ENCODE measurements around the gene SACM1L.
"Not testable (repeated sequence)": the region's sequence is repeated elsewhere in the genome, so short reads cannot be mapped to it uniquely, and the experiment has no call there.

SACM1L gene

GRCh38 chr3:45670436-45670835 lies 18.8 kb upstream of the SACM1L start:
- DNase-seq, result no peak

- DNase-seq, result no peak
Measured at GRCh38 chr3:45670991-45671390, 18.2 kb upstream of the SACM1L start.

GRCh38 chr3:45673273-45673672 lies 15.9 kb upstream of the SACM1L start:
- DNase-seq, result no peak

GRCh38 chr3:45676325-45677032 lies 12.7 kb upstream of the SACM1L start:
- DNase-seq, result no peak

- no peak for DNase-seq
Measured at GRCh38 chr3:45677033-45677446, 12.2 kb upstream of the SACM1L start.

GRCh38 chr3:45677841-45678240 lies 11.4 kb upstream of the SACM1L start:
- no peak for DNase-seq

GRCh38 chr3:45679805-45680204 lies 9.4 kb upstream of the SACM1L start:
- no peak for DNase-seq

- DNase-seq, result no peak
Measured at GRCh38 chr3:45681221-45681620, 8.0 kb upstream of the SACM1L start.

GRCh38 chr3:45681846-45682245 lies 7.3 kb upstream of the SACM1L start:
- DNase-seq, result no peak

- DNase-seq, result no peak
Measured at GRCh38 chr3:45682311-45682710, 6.9 kb upstream of the SACM1L start.

GRCh38 chr3:45682786-45683185 lies 6.4 kb upstream of the SACM1L start:
- no peak for DNase-seq

- no peak for DNase-seq
Measured at GRCh38 chr3:45683417-45684326, 5.5 kb upstream of the SACM1L start.

GRCh38 chr3:45684327-45684892 lies 4.8 kb upstream of the SACM1L start:
- no peak for DNase-seq

GRCh38 chr3:45685722-45686121 lies 3.5 kb upstream of the SACM1L start:
- DNase-seq, result not testable (repeated sequence)

GRCh38 chr3:45686850-45687249 lies 2.3 kb upstream of the SACM1L start:
- DNase-seq, result no peak

GRCh38 chr3:45687828-45688193 lies 1.4 kb upstream of the SACM1L start:
- no peak for DNase-seq

- DNase-seq, result peak; percentile 53
Measured at GRCh38 chr3:45688194-45688881, 858 bp upstream of the SACM1L start.

- DNase-seq, result no peak
Measured at GRCh38 chr3:45689787-45690145, 570 bp downstream of the SACM1L start.

- peak; percentile 61 for DNase-seq
Measured at GRCh38 chr3:45690336-45691035, 1.3 kb downstream of the SACM1L start.

- DNase-seq, result no peak
Measured at GRCh38 chr3:45691842-45692241, 2.6 kb downstream of the SACM1L start.

GRCh38 chr3:45692866-45693265 lies 3.7 kb downstream of the SACM1L start:
- DNase-seq, result no peak

- DNase-seq, result no peak
Measured at GRCh38 chr3:45693941-45694521, 4.8 kb downstream of the SACM1L start.
